Endothelial cell of umbilical vein (primary cell): ENCODE data around the gene CDK6. TPM values are rescaled to one million over a fixed set of nuclear protein-coding genes. Genes with fewer than 3 reads are reported as not detected.

ENCODE experiments used
- BruUV-seq: library from RNA; stranded (reverse); fragments of 400-500 nt; replicated peaks from 2 replicates; lab custom pipeline; 2021; lab: Mats Ljungman, UMichigan
- CTCF ChIA-PET: fragments of 300-600, 350-600 bp; sonication (Branson Sonifier 250); formaldehyde crosslinking; loops from one replicate; lab custom pipeline; 2021; ENCODE audit warnings: antibody characterized with exemption, inconsistent platforms; lab: Charles Lee
- POLR2A ChIA-PET: fragments of 300-600, 350-600 bp; sonication (Branson Sonifier 250); formaldehyde crosslinking; loops from one replicate; lab custom pipeline; 2021; ENCODE audit warnings: antibody characterized with exemption, inconsistent platforms; lab: Charles Lee
- DNase-seq: peaks from one replicate; pipeline ENCODE4 v3.0.0-alpha.2; 2011; ENCODE audit warnings: low read depth, low spot score
- FAIRE-seq: peaks from 2 replicates; lab custom pipeline; 2011; peaks lifted over from hg19 to GRCh38; lab: Jason Lieb, UNC
- H2AFZ ChIP-seq: 2 replicates; pipeline ENCODE4 v1.6.0; 2012; ENCODE audit warnings: low read depth, low read length, control low read depth, inconsistent platforms
- H3K27ac ChIP-seq: 2 replicates; pipeline ENCODE4 v1.5.1; 2011; ENCODE audit warnings: low read depth, mild to moderate bottlenecking, control low read depth, low read length, moderate library complexity; ENCODE audit not compliant: insufficient read depth
- H3K27me3 ChIP-seq, 2 experiments: 2 replicates each; pipeline versions ENCODE4 v1.6.0 to v1.6.1; 2011; ENCODE audit warnings: low read length in 2 of 2, mixed read lengths in 1 of 2; ENCODE audit not compliant: control insufficient read depth in 2 of 2, insufficient read depth in 2 of 2
- H3K36me3 ChIP-seq, 2 experiments: 2 replicates in 1 of 2; 3 replicates in 1 of 2; pipeline ENCODE4 v1.5.1; 2011; ENCODE audit warnings: low read length in 2 of 2, mild to moderate bottlenecking in 1 of 2, moderate library complexity in 1 of 2; ENCODE audit not compliant: control insufficient read depth in 2 of 2, insufficient read depth in 2 of 2; ENCODE audit errors: extremely low read depth in 1 of 2
- H3K4me1 ChIP-seq: 3 replicates; pipeline ENCODE4 v1.5.1; 2011; ENCODE audit warnings: mild to moderate bottlenecking, low read length; ENCODE audit not compliant: control insufficient read depth, insufficient read depth; ENCODE audit errors: extremely low read depth
- H3K4me2 ChIP-seq: 2 replicates; pipeline ENCODE4 v1.6.1; 2011; ENCODE audit warnings: low read length, control low read depth, mixed read lengths; ENCODE audit not compliant: insufficient read depth
- H3K4me3 ChIP-seq, 3 experiments: fragments of 200-600 bp in 1 of 3; sonication (generic), shearing (Covaris generic) in 1 of 3; replicated peaks in 1 of 3; 2 replicates each; pipeline ENCODE4 v1.5.1; 2011 to 2016; ENCODE audit warnings: control low read depth in 3 of 3, low read length in 3 of 3, mild to moderate bottlenecking in 2 of 3, inconsistent platforms in 1 of 3, low read depth in 1 of 3, moderate library complexity in 1 of 3; ENCODE audit not compliant: insufficient read depth in 1 of 3
- H3K79me2 ChIP-seq: 2 replicates; pipeline ENCODE4 v1.6.0; 2012; ENCODE audit warnings: low read length, inconsistent platforms; ENCODE audit not compliant: control insufficient read depth, insufficient read depth
- H3K9ac ChIP-seq: replicated peaks from 2 replicates; pipeline ENCODE3; 2011; ENCODE audit warnings: low read length, control low read depth; ENCODE audit not compliant: insufficient read depth; ENCODE audit errors: extremely low read depth
- H3K9me1 ChIP-seq: replicated peaks from 3 replicates; pipeline ENCODE4 v1.6.0; 2011; ENCODE audit warnings: mild to moderate bottlenecking, low read length; ENCODE audit not compliant: control insufficient read depth, insufficient read depth; ENCODE audit errors: extremely low read depth
- H3K9me3 ChIP-seq: replicated peaks from 2 replicates; pipeline ENCODE4 v1.5.1; 2012; ENCODE audit warnings: low read length, inconsistent platforms; ENCODE audit not compliant: control insufficient read depth, insufficient read depth
- H4K20me1 ChIP-seq: replicated peaks from 2 replicates; pipeline ENCODE3; 2011; ENCODE audit warnings: mild to moderate bottlenecking, low read length; ENCODE audit not compliant: control insufficient read depth, insufficient read depth; ENCODE audit errors: extremely low read depth
- EZH2 ChIP-seq: IDR thresholded peaks from 2 replicates; pipeline ENCODE4 v1.6.1; 2012; ENCODE audit warnings: borderline replicate concordance, low read depth, mild to moderate bottlenecking, moderate library complexity, low read length, inconsistent platforms; ENCODE audit not compliant: severe bottlenecking
- FOS ChIP-seq: IDR thresholded peaks from 2 replicates; pipeline ENCODE4 v1.6.1; 2011; ENCODE audit warnings: mild to moderate bottlenecking, low read length, moderate library complexity, borderline replicate concordance; ENCODE audit not compliant: insufficient read depth
- GATA2 ChIP-seq: IDR thresholded peaks from 2 replicates; pipeline ENCODE4 v1.7.0; 2011; ENCODE audit warnings: low read depth, mild to moderate bottlenecking, moderate library complexity, mixed read lengths, low read length; ENCODE audit not compliant: insufficient read length, insufficient read depth
- JUN ChIP-seq: IDR thresholded peaks from 2 replicates; pipeline ENCODE4 v1.6.1; 2011; ENCODE audit warnings: borderline replicate concordance, low read depth; ENCODE audit not compliant: insufficient read length, insufficient read depth
- MYC ChIP-seq: IDR thresholded peaks from one replicate; pipeline ENCODE4 v1.6.1; 2011; ENCODE audit warnings: mild to moderate bottlenecking, low read depth, low read length
- POLR2A ChIP-seq: IDR thresholded peaks from 2 replicates; pipeline ENCODE4 v1.6.1; 2012; ENCODE audit warnings: low read depth, mild to moderate bottlenecking, control low read depth, low read length
- POLR2AphosphoS5 ChIP-seq: IDR thresholded peaks from 2 replicates; pipeline ENCODE4 v1.6.1; 2012; ENCODE audit warnings: low read depth, mild to moderate bottlenecking, control low read depth, low read length, moderate library complexity; ENCODE audit not compliant: insufficient read depth
- dilution Hi-C: fragments of 300-500 bp; cut with MboI; formaldehyde crosslinking; loops from one replicate; pipeline ENCODE4 v1.15.0; 2019; ENCODE audit warnings: low sequenced_read_pairs; ENCODE audit not compliant: extremely low pct_ligation_motif_present
- intact Hi-C: fragments of 100-400 bp; cut with micrococcal nuclease; formaldehyde crosslinking; loops from one replicate; pipeline ENCODE4 v1.10.0; 2022
- polyA plus RNA-seq, 4 experiments: library from polyadenylated mRNA; depleted of rRNA in 3 of 4; stranded (reverse) in 3 of 4; unstranded in 1 of 4; fragments of >200 nt; gene quantifications; 2 replicates each; pipeline versions ENCODE4 v1.2.1 to v1.2.3, GENCODE V29; 2011 to 2012; ENCODE audit warnings: missing spikeins in 1 of 4
- total RNA-seq: library from RNA; stranded (reverse); gene quantifications from 2 replicates; pipeline ENCODE4 v1.2.3, GENCODE V29; 2021
- TF ChIP-seq, protein P1 (sequence below): IDR thresholded peaks from 2 replicates; pipeline ENCODE4 v1.6.1; 2011; ENCODE audit not compliant: insufficient read depth, insufficient read length
- TF ChIP-seq, protein P2 (sequence below), 2 donors: IDR thresholded peaks; 1 replicate in 1 of 2; 2 replicates in 1 of 2; pipeline ENCODE4 v1.5.1; 2011; ENCODE audit warnings: low read length in 2 of 2, mild to moderate bottlenecking in 2 of 2, moderate library complexity in 2 of 2, control low read depth in 1 of 2, inconsistent platforms in 1 of 2, low read depth in 1 of 2; ENCODE audit not compliant: insufficient read depth in 1 of 2; ENCODE audit errors: extremely low read depth in 1 of 2

CDK6 gene
- total and polyA plus RNA-seq, 2 donors (not counting 3 experiments of a cell fraction or from before 2014, with no cell fraction given), result 6.0 to 28.2 TPM

DNA sequence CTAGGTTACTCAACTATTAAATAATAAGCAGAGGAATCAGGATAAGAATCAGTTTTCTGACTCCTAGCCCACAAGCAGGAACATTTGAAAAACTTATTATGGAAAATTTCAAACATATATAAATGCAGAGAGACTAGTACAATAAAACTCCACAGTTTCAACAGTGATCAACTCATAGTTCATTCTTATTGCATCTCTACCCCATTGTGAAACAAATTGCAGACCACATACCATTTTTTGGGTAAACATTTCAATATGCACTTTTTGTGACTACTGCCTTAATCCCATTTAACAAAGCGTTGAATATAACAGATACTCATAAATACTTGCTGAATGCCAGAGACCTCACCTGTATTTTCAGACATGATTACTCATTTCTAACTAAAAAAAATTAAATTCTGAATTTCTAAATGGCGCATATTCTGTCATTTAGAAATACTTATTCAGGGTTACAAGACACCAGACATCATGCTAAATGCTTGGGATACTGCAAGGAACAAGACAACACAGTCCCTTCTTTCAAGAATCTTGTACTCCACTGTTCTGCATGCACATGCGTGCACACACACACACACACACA is 11.4 kb downstream of the CDK6 start:
- Histone ChIP-seq H3K4me1 (no peaks in the 10 kb centered on the region), H3K4me3 (no peak overlapping the region), H3K9ac (no peak overlapping the region), H3K4me2 (no peak overlapping the region), H3K27me3 (no peaks in the 10 kb centered on the region), H4K20me1 (no peaks in the 10 kb centered on the region), H3K79me2 (peaks cover 56% of the 10 kb centered on the region), H3K36me3 (no peaks in the 10 kb centered on the region), H3K9me3 (no peaks in the 10 kb centered on the region), H3K27ac (no peak overlapping the region), H2AFZ (no peak overlapping the region), H3K9me1 (no peaks in the 10 kb centered on the region)
- DNase-seq (no peak), FAIRE-seq (no peak)
- CTCF ChIA-PET, result no interaction called here
- BruUV-seq, result no TSS peak
- POLR2A ChIA-PET, result no interaction called here
- intact Hi-C loops, result no loop called here
- no peak for TF ChIP-seq POLR2A
- TF ChIP-seq, protein P1, sequence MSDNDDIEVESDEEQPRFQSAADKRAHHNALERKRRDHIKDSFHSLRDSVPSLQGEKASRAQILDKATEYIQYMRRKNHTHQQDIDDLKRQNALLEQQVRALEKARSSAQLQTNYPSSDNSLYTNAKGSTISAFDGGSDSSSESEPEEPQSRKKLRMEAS, result no peak
- no peak for TF ChIP-seq POLR2AphosphoS5
- TF ChIP-seq MYC, result no peak
- TF ChIP-seq, protein P2, sequence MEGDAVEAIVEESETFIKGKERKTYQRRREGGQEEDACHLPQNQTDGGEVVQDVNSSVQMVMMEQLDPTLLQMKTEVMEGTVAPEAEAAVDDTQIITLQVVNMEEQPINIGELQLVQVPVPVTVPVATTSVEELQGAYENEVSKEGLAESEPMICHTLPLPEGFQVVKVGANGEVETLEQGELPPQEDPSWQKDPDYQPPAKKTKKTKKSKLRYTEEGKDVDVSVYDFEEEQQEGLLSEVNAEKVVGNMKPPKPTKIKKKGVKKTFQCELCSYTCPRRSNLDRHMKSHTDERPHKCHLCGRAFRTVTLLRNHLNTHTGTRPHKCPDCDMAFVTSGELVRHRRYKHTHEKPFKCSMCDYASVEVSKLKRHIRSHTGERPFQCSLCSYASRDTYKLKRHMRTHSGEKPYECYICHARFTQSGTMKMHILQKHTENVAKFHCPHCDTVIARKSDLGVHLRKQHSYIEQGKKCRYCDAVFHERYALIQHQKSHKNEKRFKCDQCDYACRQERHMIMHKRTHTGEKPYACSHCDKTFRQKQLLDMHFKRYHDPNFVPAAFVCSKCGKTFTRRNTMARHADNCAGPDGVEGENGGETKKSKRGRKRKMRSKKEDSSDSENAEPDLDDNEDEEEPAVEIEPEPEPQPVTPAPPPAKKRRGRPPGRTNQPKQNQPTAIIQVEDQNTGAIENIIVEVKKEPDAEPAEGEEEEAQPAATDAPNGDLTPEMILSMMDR (IDR thresholded peaks at IDR 0.05; ENCODE audit: extremely low read depth in 1 of 2, insufficient read depth in 1 of 2, low read depth in 1 of 2, low read length in 2 of 2), result no peak
- no peak for TF ChIP-seq JUN
- no peak for TF ChIP-seq GATA2
- no peak for TF ChIP-seq EZH2
- TF ChIP-seq FOS, result no peak
- dilution Hi-C loops, result no loop called here
